PFSK-1 (cell line): ENCODE results near the gene RIT1.

Source experiments
- POLR2AphosphoS5 ChIP-seq: IDR thresholded peaks from 2 replicates; pipeline ENCODE4 v1.6.1; 2012; ENCODE audit warnings: low read depth, mild to moderate bottlenecking, control low read depth, low read length, moderate library complexity
- SIN3A ChIP-seq: IDR thresholded peaks from 2 replicates; pipeline ENCODE4 v1.6.1; 2012; ENCODE audit warnings: mild to moderate bottlenecking, low read length, moderate library complexity, borderline replicate concordance; ENCODE audit not compliant: insufficient read depth
- TF ChIP-seq, protein P1 (sequence below), 2 experiments: IDR thresholded peaks; 2 replicates each; pipeline versions ENCODE4 v1.6.1 to v1.8.0; 2011 to 2012; ENCODE audit warnings: low read depth in 2 of 2, low read length in 2 of 2, control low read depth in 1 of 2, inconsistent platforms in 1 of 2, mild to moderate bottlenecking in 1 of 2, moderate library complexity in 1 of 2; ENCODE audit not compliant: insufficient read depth in 1 of 2

DNA sequence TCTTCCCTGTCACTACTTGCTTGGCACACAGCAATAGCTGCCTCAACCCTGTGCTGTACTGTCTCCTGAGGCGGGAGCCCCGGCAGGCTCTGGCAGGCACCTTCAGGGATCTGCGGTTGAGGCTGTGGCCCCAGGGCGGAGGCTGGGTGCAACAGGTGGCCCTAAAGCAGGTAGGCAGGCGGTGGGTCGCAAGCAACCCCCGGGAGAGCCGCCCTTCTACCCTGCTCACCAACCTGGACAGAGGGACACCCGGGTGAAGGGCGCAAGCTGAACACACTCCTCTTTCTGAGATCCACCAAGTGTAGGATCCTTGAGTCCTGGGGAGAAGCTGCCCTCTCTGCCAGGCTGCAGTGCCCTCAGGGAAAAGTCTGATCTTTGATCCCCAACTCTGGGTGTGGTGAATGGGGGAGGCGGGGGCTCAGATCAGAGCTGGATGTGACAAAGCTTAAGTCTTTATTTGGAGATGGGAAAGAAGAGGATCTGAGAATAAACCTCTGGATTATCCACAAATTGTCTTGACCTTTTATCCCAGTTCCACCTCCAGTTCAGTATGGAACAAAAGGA lies 31.5 kb upstream of the RIT1 start:
- TF ChIP-seq, protein P1, sequence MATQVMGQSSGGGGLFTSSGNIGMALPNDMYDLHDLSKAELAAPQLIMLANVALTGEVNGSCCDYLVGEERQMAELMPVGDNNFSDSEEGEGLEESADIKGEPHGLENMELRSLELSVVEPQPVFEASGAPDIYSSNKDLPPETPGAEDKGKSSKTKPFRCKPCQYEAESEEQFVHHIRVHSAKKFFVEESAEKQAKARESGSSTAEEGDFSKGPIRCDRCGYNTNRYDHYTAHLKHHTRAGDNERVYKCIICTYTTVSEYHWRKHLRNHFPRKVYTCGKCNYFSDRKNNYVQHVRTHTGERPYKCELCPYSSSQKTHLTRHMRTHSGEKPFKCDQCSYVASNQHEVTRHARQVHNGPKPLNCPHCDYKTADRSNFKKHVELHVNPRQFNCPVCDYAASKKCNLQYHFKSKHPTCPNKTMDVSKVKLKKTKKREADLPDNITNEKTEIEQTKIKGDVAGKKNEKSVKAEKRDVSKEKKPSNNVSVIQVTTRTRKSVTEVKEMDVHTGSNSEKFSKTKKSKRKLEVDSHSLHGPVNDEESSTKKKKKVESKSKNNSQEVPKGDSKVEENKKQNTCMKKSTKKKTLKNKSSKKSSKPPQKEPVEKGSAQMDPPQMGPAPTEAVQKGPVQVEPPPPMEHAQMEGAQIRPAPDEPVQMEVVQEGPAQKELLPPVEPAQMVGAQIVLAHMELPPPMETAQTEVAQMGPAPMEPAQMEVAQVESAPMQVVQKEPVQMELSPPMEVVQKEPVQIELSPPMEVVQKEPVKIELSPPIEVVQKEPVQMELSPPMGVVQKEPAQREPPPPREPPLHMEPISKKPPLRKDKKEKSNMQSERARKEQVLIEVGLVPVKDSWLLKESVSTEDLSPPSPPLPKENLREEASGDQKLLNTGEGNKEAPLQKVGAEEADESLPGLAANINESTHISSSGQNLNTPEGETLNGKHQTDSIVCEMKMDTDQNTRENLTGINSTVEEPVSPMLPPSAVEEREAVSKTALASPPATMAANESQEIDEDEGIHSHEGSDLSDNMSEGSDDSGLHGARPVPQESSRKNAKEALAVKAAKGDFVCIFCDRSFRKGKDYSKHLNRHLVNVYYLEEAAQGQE (IDR thresholded peaks at IDR 0.05; ENCODE audit: insufficient read depth in 1 of 2, low read depth in 2 of 2, low read length in 2 of 2), result no peak
- no peak for TF ChIP-seq SIN3A
- TF ChIP-seq POLR2AphosphoS5, result no peak
